SK-N-SH (cell line): Measurements from ENCODE around the gene NDUFC1. TPM values are rescaled to one million over a fixed set of nuclear protein-coding genes. Genes with fewer than 3 reads are reported as not detected.

Experiments used
- CTCF ChIA-PET: fragments of 300-600, 350-600 bp; formaldehyde crosslinking; extraction: SDS; loops from one replicate; lab custom pipeline; 2021; lab: Yijun Ruan, JAX
- POLR2A ChIA-PET: fragments of 350-600 bp; sonication (Branson Sonifier 250); formaldehyde crosslinking; extraction: SDS; loops from one replicate; lab custom pipeline; 2020; ENCODE audit warnings: antibody characterized with exemption, inconsistent platforms; lab: Yijun Ruan, JAX
- DNase-seq: peaks from one replicate; pipeline ENCODE4 v3.0.0; 2012
- H2AFZ ChIP-seq: fragments of 200-600 bp; sonication (generic); 2 replicates; pipeline ENCODE4 v1.8.1; 2016; ENCODE audit warnings: antibody characterized with exemption, mild to moderate bottlenecking, low read depth
- H3F3A ChIP-seq: fragments of 200-600 bp; sonication (generic); replicated peaks from 2 replicates; pipeline ENCODE3; 2016; ENCODE audit warnings: antibody characterized with exemption, mild to moderate bottlenecking; ENCODE audit not compliant: insufficient read depth
- H3K27ac ChIP-seq, 2 experiments: fragments of 200-500 bp in 1 of 2; fragments of 200-600 bp in 1 of 2; sonication (Bioruptor generic) in 1 of 2; sonication (generic), shearing (Covaris generic) in 1 of 2; 2 replicates each; pipeline versions ENCODE4 v1.5.1 to v1.6.1; 2014 to 2016; ENCODE audit warnings: low read depth in 2 of 2, inconsistent platforms in 1 of 2, low read length in 1 of 2, mild to moderate bottlenecking in 1 of 2, mixed read lengths in 1 of 2
- H3K27me3 ChIP-seq: fragments of 200-600 bp; sonication (generic), shearing (Covaris generic); 2 replicates; pipeline ENCODE4 v1.6.1; 2016; ENCODE audit warnings: mixed run types; ENCODE audit not compliant: insufficient read depth
- H3K36me3 ChIP-seq, 2 experiments: fragments of 200-500 bp in 1 of 2; fragments of 200-600 bp in 1 of 2; sonication (Bioruptor generic) in 1 of 2; sonication (generic) in 1 of 2; replicated peaks in 1 of 2; 2 replicates each; pipeline versions ENCODE3 to v1.5.1; 2014 to 2016; ENCODE audit warnings: low read length in 1 of 2, mild to moderate bottlenecking in 1 of 2; ENCODE audit not compliant: insufficient read depth in 2 of 2, control insufficient read depth in 1 of 2
- H3K4me1 ChIP-seq, 2 experiments: fragments of 200-500 bp in 1 of 2; fragments of 200-600 bp in 1 of 2; sonication (Bioruptor generic) in 1 of 2; sonication (generic), shearing (Covaris generic) in 1 of 2; 2 replicates each; pipeline versions ENCODE4 v1.5.1 to v1.6.1; 2014 to 2016; ENCODE audit warnings: low read depth in 1 of 2, low read length in 1 of 2, mixed run types in 1 of 2; ENCODE audit not compliant: insufficient read depth in 2 of 2, control insufficient read depth in 1 of 2
- H3K4me2 ChIP-seq: fragments of 200-600 bp; sonication (generic), shearing (Covaris generic); 2 replicates; pipeline ENCODE4 v1.6.1; 2017; ENCODE audit warnings: mixed run types
- H3K4me3 ChIP-seq, 2 experiments: fragments of 200-500 bp in 1 of 2; fragments of 200-600 bp in 1 of 2; sonication (Bioruptor generic) in 1 of 2; sonication (generic), shearing (Covaris generic) in 1 of 2; 2 replicates each; pipeline versions ENCODE4 v1.5.1 to v1.8.1; 2014 to 2016; ENCODE audit warnings: low read depth in 2 of 2, inconsistent platforms in 1 of 2, low read length in 1 of 2, mild to moderate bottlenecking in 1 of 2, mixed read lengths in 1 of 2, moderate library complexity in 1 of 2
- H3K79me2 ChIP-seq: fragments of 200-600 bp; sonication (generic); 2 replicates; pipeline ENCODE4 v1.8.1; 2017; ENCODE audit warnings: mild to moderate bottlenecking; ENCODE audit not compliant: insufficient read depth
- H3K9ac ChIP-seq: fragments of 200-600 bp; sonication (generic); 2 replicates; pipeline ENCODE4 v1.6.1; 2017; ENCODE audit warnings: mixed run types
- H3K9me2 ChIP-seq: fragments of 200-600 bp; sonication (generic); 2 replicates; pipeline ENCODE4 v1.6.1; 2017; ENCODE audit warnings: mixed run types
- H3K9me3 ChIP-seq: fragments of 200-600 bp; sonication (generic); 2 replicates; pipeline ENCODE4 v1.6.1; 2017; ENCODE audit warnings: mixed run types, mild to moderate bottlenecking, moderate library complexity
- H4K20me1 ChIP-seq: fragments of 200-600 bp; sonication (generic); 2 replicates; pipeline ENCODE4 v1.6.1; 2017; ENCODE audit warnings: mild to moderate bottlenecking, mixed run types; ENCODE audit not compliant: insufficient read depth
- FOSL2 ChIP-seq: IDR thresholded peaks from 2 replicates; pipeline ENCODE4 v1.4.0; 2012; ENCODE audit warnings: low read depth, mild to moderate bottlenecking, moderate library complexity, borderline replicate concordance
- GABPA ChIP-seq: IDR thresholded peaks from 2 replicates; pipeline ENCODE4 v1.4.0; 2012; ENCODE audit warnings: low read depth, mild to moderate bottlenecking
- GATA2 ChIP-seq: sonication (generic); formaldehyde crosslinking; IDR thresholded peaks from 2 replicates; pipeline ENCODE4 v1.5.0; 2020; ENCODE audit warnings: mild to moderate bottlenecking, missing genetic modification reagents
- NRF1 ChIP-seq: IDR thresholded peaks from 2 replicates; pipeline ENCODE4 v1.6.1; 2012; ENCODE audit warnings: low read depth, mild to moderate bottlenecking, low read length
- RFX5 ChIP-seq: IDR thresholded peaks from 2 replicates; pipeline ENCODE4 v1.6.1; 2012; ENCODE audit warnings: mild to moderate bottlenecking, improper control_type of control experiment, low read length
- YY1 ChIP-seq: IDR thresholded peaks from 2 replicates; pipeline ENCODE4 v1.4.0; 2012; ENCODE audit warnings: low read depth, mild to moderate bottlenecking
- polyA plus RNA-seq, 3 experiments: library from polyadenylated mRNA; depleted of rRNA; stranded (reverse); fragments of >200 nt; gene quantifications; 2 replicates each; pipeline ENCODE4 v1.2.3, GENCODE V29; 2012
- TF ChIP-seq, protein P1 (sequence below): fragments of 200-600 bp; sonication (generic); IDR thresholded peaks from 2 replicates; pipeline ENCODE4 v1.6.1; 2017; ENCODE audit warnings: antibody characterized with exemption, mild to moderate bottlenecking, moderate library complexity
- TF ChIP-seq, protein P2 (sequence below): fragments of 150-350 bp; IDR thresholded peaks from 2 replicates; pipeline ENCODE4 v1.6.1; 2017; ENCODE audit warnings: antibody characterized with exemption, low read length, low read depth, borderline replicate concordance
- TF ChIP-seq, protein P3 (sequence below): IDR thresholded peaks from 2 replicates; pipeline ENCODE4 v1.6.1; 2012; ENCODE audit warnings: mild to moderate bottlenecking, low read depth, low read length, moderate library complexity
- TF ChIP-seq, protein P4 (sequence below): IDR thresholded peaks from 2 replicates; pipeline ENCODE4; 2012

NDUFC1 gene
- polyA plus RNA-seq, 1 of the 3 experiments (the other 2 are of a cell fraction) = 101 TPM

DNA sequence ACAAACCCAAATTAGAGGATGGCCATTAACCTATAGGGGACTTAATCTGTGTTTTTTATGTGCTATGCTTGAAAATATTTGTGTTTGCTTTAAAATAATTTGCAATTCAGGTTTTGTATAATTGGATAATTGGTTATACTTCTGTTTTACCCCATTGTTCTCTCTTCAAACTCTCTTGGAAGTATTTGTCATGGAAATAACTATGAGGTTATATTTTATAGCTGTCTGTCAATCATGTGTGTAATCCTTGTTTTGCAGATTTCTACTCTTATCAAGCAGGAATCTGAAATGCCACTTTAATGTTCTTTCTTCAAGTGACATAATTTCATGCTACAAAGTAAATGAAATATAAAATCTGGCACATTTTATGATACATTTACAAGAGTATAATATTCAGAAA, 15.4 kb upstream of the NDUFC1 start:
- H3K79me2 ChIP-seq = peaks cover 100% of the 10 kb centered on the region
- H3K4me2 ChIP-seq = no peak overlapping the region
- no peak overlapping the region for H2AFZ ChIP-seq
- H3F3A ChIP-seq = peaks cover 11% of the 10 kb centered on the region
- H3K9me2 ChIP-seq = no peaks in the 10 kb centered on the region
- H3K36me3 ChIP-seq = peaks cover 0 to 4% of the 10 kb centered on the region in 2 experiments
- H4K20me1 ChIP-seq = peaks cover 84% of the 10 kb centered on the region
- peaks cover 7% of the 10 kb centered on the region for H3K9me3 ChIP-seq
- no peak for DNase-seq
- ChIA-PET POLR2A (no interaction called here), CTCF (interaction anchor here (1.3 kb wide), 1 partner anchor 286 kb away, joined by 3 read pairs; no protein-coding TSS in a partner anchor)
- H3K27ac ChIP-seq = no peak overlapping the region
- H3K27me3 ChIP-seq = no peaks in the 10 kb centered on the region
- H3K4me1 ChIP-seq = 0 out of 4 replicates have a peak, but pooled peaks cover 0 to 4% of the 10 kb centered on the region in 2 experiments
- no peak overlapping the region for H3K9ac ChIP-seq
- no peak overlapping the region for H3K4me3 ChIP-seq
- TF ChIP-seq, protein P1, sequence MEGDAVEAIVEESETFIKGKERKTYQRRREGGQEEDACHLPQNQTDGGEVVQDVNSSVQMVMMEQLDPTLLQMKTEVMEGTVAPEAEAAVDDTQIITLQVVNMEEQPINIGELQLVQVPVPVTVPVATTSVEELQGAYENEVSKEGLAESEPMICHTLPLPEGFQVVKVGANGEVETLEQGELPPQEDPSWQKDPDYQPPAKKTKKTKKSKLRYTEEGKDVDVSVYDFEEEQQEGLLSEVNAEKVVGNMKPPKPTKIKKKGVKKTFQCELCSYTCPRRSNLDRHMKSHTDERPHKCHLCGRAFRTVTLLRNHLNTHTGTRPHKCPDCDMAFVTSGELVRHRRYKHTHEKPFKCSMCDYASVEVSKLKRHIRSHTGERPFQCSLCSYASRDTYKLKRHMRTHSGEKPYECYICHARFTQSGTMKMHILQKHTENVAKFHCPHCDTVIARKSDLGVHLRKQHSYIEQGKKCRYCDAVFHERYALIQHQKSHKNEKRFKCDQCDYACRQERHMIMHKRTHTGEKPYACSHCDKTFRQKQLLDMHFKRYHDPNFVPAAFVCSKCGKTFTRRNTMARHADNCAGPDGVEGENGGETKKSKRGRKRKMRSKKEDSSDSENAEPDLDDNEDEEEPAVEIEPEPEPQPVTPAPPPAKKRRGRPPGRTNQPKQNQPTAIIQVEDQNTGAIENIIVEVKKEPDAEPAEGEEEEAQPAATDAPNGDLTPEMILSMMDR = no peak
- no peak for TF ChIP-seq YY1
- TF ChIP-seq FOSL2 = no peak
- TF ChIP-seq, protein P2, sequence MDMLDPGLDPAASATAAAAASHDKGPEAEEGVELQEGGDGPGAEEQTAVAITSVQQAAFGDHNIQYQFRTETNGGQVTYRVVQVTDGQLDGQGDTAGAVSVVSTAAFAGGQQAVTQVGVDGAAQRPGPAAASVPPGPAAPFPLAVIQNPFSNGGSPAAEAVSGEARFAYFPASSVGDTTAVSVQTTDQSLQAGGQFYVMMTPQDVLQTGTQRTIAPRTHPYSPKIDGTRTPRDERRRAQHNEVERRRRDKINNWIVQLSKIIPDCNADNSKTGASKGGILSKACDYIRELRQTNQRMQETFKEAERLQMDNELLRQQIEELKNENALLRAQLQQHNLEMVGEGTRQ = no peak
- no peak for TF ChIP-seq GABPA
- TF ChIP-seq, protein P3, sequence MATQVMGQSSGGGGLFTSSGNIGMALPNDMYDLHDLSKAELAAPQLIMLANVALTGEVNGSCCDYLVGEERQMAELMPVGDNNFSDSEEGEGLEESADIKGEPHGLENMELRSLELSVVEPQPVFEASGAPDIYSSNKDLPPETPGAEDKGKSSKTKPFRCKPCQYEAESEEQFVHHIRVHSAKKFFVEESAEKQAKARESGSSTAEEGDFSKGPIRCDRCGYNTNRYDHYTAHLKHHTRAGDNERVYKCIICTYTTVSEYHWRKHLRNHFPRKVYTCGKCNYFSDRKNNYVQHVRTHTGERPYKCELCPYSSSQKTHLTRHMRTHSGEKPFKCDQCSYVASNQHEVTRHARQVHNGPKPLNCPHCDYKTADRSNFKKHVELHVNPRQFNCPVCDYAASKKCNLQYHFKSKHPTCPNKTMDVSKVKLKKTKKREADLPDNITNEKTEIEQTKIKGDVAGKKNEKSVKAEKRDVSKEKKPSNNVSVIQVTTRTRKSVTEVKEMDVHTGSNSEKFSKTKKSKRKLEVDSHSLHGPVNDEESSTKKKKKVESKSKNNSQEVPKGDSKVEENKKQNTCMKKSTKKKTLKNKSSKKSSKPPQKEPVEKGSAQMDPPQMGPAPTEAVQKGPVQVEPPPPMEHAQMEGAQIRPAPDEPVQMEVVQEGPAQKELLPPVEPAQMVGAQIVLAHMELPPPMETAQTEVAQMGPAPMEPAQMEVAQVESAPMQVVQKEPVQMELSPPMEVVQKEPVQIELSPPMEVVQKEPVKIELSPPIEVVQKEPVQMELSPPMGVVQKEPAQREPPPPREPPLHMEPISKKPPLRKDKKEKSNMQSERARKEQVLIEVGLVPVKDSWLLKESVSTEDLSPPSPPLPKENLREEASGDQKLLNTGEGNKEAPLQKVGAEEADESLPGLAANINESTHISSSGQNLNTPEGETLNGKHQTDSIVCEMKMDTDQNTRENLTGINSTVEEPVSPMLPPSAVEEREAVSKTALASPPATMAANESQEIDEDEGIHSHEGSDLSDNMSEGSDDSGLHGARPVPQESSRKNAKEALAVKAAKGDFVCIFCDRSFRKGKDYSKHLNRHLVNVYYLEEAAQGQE = no peak
- TF ChIP-seq GATA2 (CRISPR knock-in tag) = no peak
- TF ChIP-seq, protein P4, sequence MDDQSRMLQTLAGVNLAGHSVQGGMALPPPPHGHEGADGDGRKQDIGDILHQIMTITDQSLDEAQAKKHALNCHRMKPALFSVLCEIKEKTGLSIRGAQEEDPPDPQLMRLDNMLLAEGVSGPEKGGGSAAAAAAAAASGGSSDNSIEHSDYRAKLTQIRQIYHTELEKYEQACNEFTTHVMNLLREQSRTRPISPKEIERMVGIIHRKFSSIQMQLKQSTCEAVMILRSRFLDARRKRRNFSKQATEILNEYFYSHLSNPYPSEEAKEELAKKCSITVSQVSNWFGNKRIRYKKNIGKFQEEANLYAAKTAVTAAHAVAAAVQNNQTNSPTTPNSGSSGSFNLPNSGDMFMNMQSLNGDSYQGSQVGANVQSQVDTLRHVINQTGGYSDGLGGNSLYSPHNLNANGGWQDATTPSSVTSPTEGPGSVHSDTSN = no peak
- no peak for TF ChIP-seq NRF1
- TF ChIP-seq RFX5 = no peak
- TF ChIP-seq, all 33 proteins: peak for 0
